Trophoblast cell (in vitro differentiated cells and primary cell): ENCODE results near the gene C5AR2.

Experiments used
- DNase-seq, 2 donors: peaks; one replicate each; pipeline ENCODE4 v3.0.0-alpha.2; 2016
- H2AFZ ChIP-seq: 2 replicates; pipeline ENCODE4 v1.6.1; 2013; ENCODE audit warnings: low read length, moderate library complexity, mild to moderate bottlenecking; ENCODE audit not compliant: insufficient read depth, poor library complexity
- H2AK5ac ChIP-seq: 2 replicates; pipeline ENCODE4 v1.6.1; 2013; ENCODE audit warnings: mild to moderate bottlenecking, low read length
- H2BK120ac ChIP-seq: 2 replicates; pipeline ENCODE4 v1.6.1; 2013; ENCODE audit warnings: low read length, mild to moderate bottlenecking, moderate library complexity; ENCODE audit not compliant: insufficient read depth, poor library complexity
- H2BK12ac ChIP-seq: 2 replicates; pipeline ENCODE4 v1.6.1; 2013; ENCODE audit warnings: mild to moderate bottlenecking, low read length, moderate library complexity
- H2BK5ac ChIP-seq: 2 replicates; pipeline ENCODE4 v1.6.1; 2013; ENCODE audit warnings: low read length, low read depth, moderate library complexity, mild to moderate bottlenecking; ENCODE audit not compliant: poor library complexity
- H3K14ac ChIP-seq: 2 replicates; pipeline ENCODE4 v1.6.1; 2013; ENCODE audit warnings: mild to moderate bottlenecking, low read length
- H3K18ac ChIP-seq: 2 replicates; pipeline ENCODE4 v1.6.1; 2013; ENCODE audit warnings: mild to moderate bottlenecking, low read length
- H3K23ac ChIP-seq: 2 replicates; pipeline ENCODE4 v1.6.1; 2013; ENCODE audit warnings: low read length
- H3K27ac ChIP-seq: 2 replicates; pipeline ENCODE4 v1.5.1; 2013; ENCODE audit warnings: low read depth, mild to moderate bottlenecking, inconsistent platforms, low read length, moderate library complexity
- H3K27me3 ChIP-seq: 2 replicates; pipeline ENCODE4 v1.6.1; 2013; ENCODE audit warnings: inconsistent platforms, mild to moderate bottlenecking, low read length, moderate library complexity; ENCODE audit not compliant: insufficient read depth
- H3K36me3 ChIP-seq, 2 experiments: 1 replicate in 1 of 2; 2 replicates in 1 of 2; pipeline ENCODE4 v1.6.1; 2013; ENCODE audit warnings: low read length in 2 of 2, mild to moderate bottlenecking in 2 of 2, moderate library complexity in 1 of 2; ENCODE audit not compliant: insufficient read depth in 2 of 2, control insufficient read depth in 1 of 2
- H3K4ac ChIP-seq: 2 replicates; pipeline ENCODE4 v1.6.1; 2013; ENCODE audit warnings: low read depth, mild to moderate bottlenecking, low read length, moderate library complexity
- H3K4me1 ChIP-seq, 2 experiments: 1 replicate in 1 of 2; 2 replicates in 1 of 2; pipeline ENCODE4 v1.6.1; 2013; ENCODE audit warnings: low read length in 2 of 2, mild to moderate bottlenecking in 2 of 2, moderate library complexity in 1 of 2; ENCODE audit not compliant: insufficient read depth in 2 of 2, control insufficient read depth in 1 of 2
- H3K4me2 ChIP-seq: 2 replicates; pipeline ENCODE4 v1.6.1; 2013; ENCODE audit warnings: inconsistent platforms, mild to moderate bottlenecking, low read length, moderate library complexity
- H3K4me3 ChIP-seq: 2 replicates; pipeline ENCODE4 v1.5.1; 2013; ENCODE audit warnings: mild to moderate bottlenecking, low read depth, low read length, inconsistent platforms
- H3K79me1 ChIP-seq: one replicate; pipeline ENCODE4 v1.6.1; 2013; ENCODE audit warnings: low read length
- H3K79me2 ChIP-seq: 2 replicates; pipeline ENCODE4 v1.6.1; 2013; ENCODE audit warnings: low read length, mild to moderate bottlenecking; ENCODE audit not compliant: control insufficient read depth, insufficient read depth, poor library complexity
- H3K9ac ChIP-seq: 2 replicates; pipeline ENCODE4 v1.6.1; 2013; ENCODE audit warnings: mild to moderate bottlenecking, low read length
- H3K9me3 ChIP-seq: 2 replicates; pipeline ENCODE4 v1.6.1; 2013; ENCODE audit warnings: low read depth, mild to moderate bottlenecking, control low read depth, inconsistent platforms, low read length; ENCODE audit not compliant: insufficient read depth
- H4K12ac ChIP-seq: 2 replicates; pipeline ENCODE4 v1.6.1; 2013; ENCODE audit warnings: low read depth, mild to moderate bottlenecking, low read length, moderate library complexity
- H4K8ac ChIP-seq: 2 replicates; pipeline ENCODE4 v1.6.1; 2013; ENCODE audit warnings: low read depth, mild to moderate bottlenecking, low read length, moderate library complexity
- H4K91ac ChIP-seq: one replicate; pipeline ENCODE4 v1.6.1; 2013; ENCODE audit warnings: low read depth, mild to moderate bottlenecking, low read length, moderate library complexity
- WGBS: extraction: QIAGEN DNeasy Blood & Tissue Kit; methylation state at CpG from one replicate; pipeline ENCODE4 v1.1.7; 2013; ENCODE audit warnings: missing lambda C conversion rate; ENCODE audit not compliant: insufficient read length, insufficient coverage; ENCODE audit errors: extremely low coverage; 5-methylcytosine and 5-hydroxymethylcytosine counted together

C5AR2 gene

GRCh38 chr19:47371261-47371660 lies 39.3 kb downstream of the C5AR2 start:
- no peak overlapping the region for H3K14ac ChIP-seq
- no peak overlapping the region for H4K8ac ChIP-seq
- no peak overlapping the region for H3K4ac ChIP-seq
- no peak overlapping the region for H2BK12ac ChIP-seq
- no peak overlapping the region for H4K12ac ChIP-seq
- H3K79me2 ChIP-seq = no peaks in the 10 kb centered on the region
- H3K18ac ChIP-seq = no peak overlapping the region
- no peak overlapping the region for H4K91ac ChIP-seq
- H2BK120ac ChIP-seq = no peak overlapping the region
- H3K23ac ChIP-seq = no peak overlapping the region
- peaks cover 4% of the 10 kb centered on the region for H3K9me3 ChIP-seq
- WGBS = no CpG with 5 or more reads among the region's 9 CpGs
- peaks cover 73 to 76% of the 10 kb centered on the region in 2 experiments for H3K36me3 ChIP-seq
- H2AK5ac ChIP-seq = no peak overlapping the region
- no peak overlapping the region for H3K27ac ChIP-seq
- no peak overlapping the region for H3K4me2 ChIP-seq
- no peak overlapping the region for H3K4me3 ChIP-seq
- no peak overlapping the region for H2BK5ac ChIP-seq
- H2AFZ ChIP-seq = no peak overlapping the region
- no peaks in the 10 kb centered on the region for H3K4me1 ChIP-seq
- no peaks in the 10 kb centered on the region for H3K27me3 ChIP-seq
- no peaks in the 10 kb centered on the region for H3K79me1 ChIP-seq
- no peak for DNase-seq
- H3K9ac ChIP-seq = no peak overlapping the region

- Histone ChIP-seq H2BK12ac (no peak overlapping the region), H3K9ac (no peak overlapping the region), H4K12ac (no peak overlapping the region), H2AK5ac (no peak overlapping the region), H2AFZ (no peak overlapping the region), H3K4me2 (no peak overlapping the region), H3K14ac (no peak overlapping the region), H3K36me3 (peaks cover 81 to 84% of the 10 kb centered on the region in 2 experiments), H4K8ac (no peak overlapping the region), H2BK5ac (no peak overlapping the region), H3K23ac (no peak overlapping the region), H3K79me1 (no peaks in the 10 kb centered on the region), H3K9me3 (peaks cover 4% of the 10 kb centered on the region), H4K91ac (no peak overlapping the region), H2BK120ac (no peak overlapping the region), H3K79me2 (no peaks in the 10 kb centered on the region), H3K18ac (no peak overlapping the region), H3K27me3 (no peaks in the 10 kb centered on the region), H3K4me3 (peak overlapping the region; percentile 44), H3K27ac (no peak overlapping the region), H3K4ac (no peak overlapping the region), H3K4me1 (no peaks in the 10 kb centered on the region)
- DNase-seq = no peak
- WGBS = no CpG with 5 or more reads among the region's 22 CpGs
Observed at GRCh38 chr19:47372603-47373002, 40.6 kb downstream of the C5AR2 start.

- H2BK120ac ChIP-seq = no peak overlapping the region
- no peak overlapping the region for H2BK5ac ChIP-seq
- no peak overlapping the region for H4K12ac ChIP-seq
- H3K4ac ChIP-seq = no peak overlapping the region
- H2BK12ac ChIP-seq = no peak overlapping the region
- H3K36me3 ChIP-seq = peaks cover 90 to 93% of the 10 kb centered on the region in 2 experiments
- H3K9me3 ChIP-seq = peaks cover 4% of the 10 kb centered on the region
- no peak overlapping the region for H2AK5ac ChIP-seq
- H3K23ac ChIP-seq = no peak overlapping the region
- H3K18ac ChIP-seq = no peak overlapping the region
- no peak overlapping the region for H4K91ac ChIP-seq
- no peaks in the 10 kb centered on the region for H3K79me2 ChIP-seq
- H3K4me1 ChIP-seq = no peaks in the 10 kb centered on the region
- no peak overlapping the region for H3K4me2 ChIP-seq
- no peaks in the 10 kb centered on the region for H3K79me1 ChIP-seq
- no peak for DNase-seq
- H3K27ac ChIP-seq = no peak overlapping the region
- no peak overlapping the region for H3K9ac ChIP-seq
- no CpG with 5 or more reads among the region's 33 CpGs for WGBS
- H3K4me3 ChIP-seq = no peak overlapping the region
- H2AFZ ChIP-seq = no peak overlapping the region
- H4K8ac ChIP-seq = no peak overlapping the region
- no peak overlapping the region for H3K14ac ChIP-seq
- no peaks in the 10 kb centered on the region for H3K27me3 ChIP-seq
Observed at GRCh38 chr19:47373246-47374240, 41.6 kb downstream of the C5AR2 start.

- WGBS = no CpG with 5 or more reads among the region's 30 CpGs
- no peak overlapping the region for H3K4me2 ChIP-seq
Observed at GRCh38 chr19:47374876-47375693, 43.1 kb downstream of the C5AR2 start.

More at GRCh38 chr19:47374876-47375693, 43.1 kb downstream of the C5AR2 start:
- H3K4ac ChIP-seq = no peak overlapping the region
- H3K36me3 ChIP-seq = peaks cover 89% of the 10 kb centered on the region in 2 experiments
- no peak overlapping the region for H3K27ac ChIP-seq
- no peak overlapping the region for H3K9ac ChIP-seq
- H3K27me3 ChIP-seq = no peaks in the 10 kb centered on the region
- no peaks in the 10 kb centered on the region for H3K79me1 ChIP-seq
- no peak overlapping the region for H3K23ac ChIP-seq
- no peak overlapping the region for H4K8ac ChIP-seq
- no peak overlapping the region for H3K4me3 ChIP-seq
- no peak overlapping the region for H2BK120ac ChIP-seq
- H2AFZ ChIP-seq = no peak overlapping the region
- H4K91ac ChIP-seq = no peak overlapping the region
- H2AK5ac ChIP-seq = no peak overlapping the region
- DNase-seq = no peak
- no peak overlapping the region for H2BK12ac ChIP-seq
- no peaks in the 10 kb centered on the region for H3K79me2 ChIP-seq
- peaks cover 6% of the 10 kb centered on the region for H3K9me3 ChIP-seq
- H2BK5ac ChIP-seq = no peak overlapping the region
- no peak overlapping the region for H4K12ac ChIP-seq
- H3K14ac ChIP-seq = no peak overlapping the region
- H3K18ac ChIP-seq = no peak overlapping the region
- H3K4me1 ChIP-seq = no peaks in the 10 kb centered on the region
